K562 (cell line): ENCODE measurements around the gene BMF. TPM values are rescaled to one million over a fixed set of nuclear protein-coding genes. Genes with fewer than 3 reads are reported as not detected.

Experiments
- ATAC-seq: fragments of 200-7000 bp; cut with Tn5 transposase; 3 replicates; pipeline ENCODE4 v1.9.1; 2020; ENCODE audit warnings: moderate library complexity
- BruUV-seq: library from RNA; stranded (reverse); fragments of 400-500 nt; replicated peaks from 2 replicates; lab custom pipeline; 2021; lab: Mats Ljungman, UMichigan
- CTCF ChIA-PET: fragments of 300-600 bp; formaldehyde crosslinking; extraction: SDS; loops from one replicate; lab custom pipeline; 2021; ENCODE audit warnings: low intra/inter-chr PET ratio; lab: Yijun Ruan, JAX
- POLR2A ChIA-PET: fragments of 300-600, 350-650 bp; sonication (Branson Sonifier 250); formaldehyde crosslinking; extraction: SDS; loops from one replicate; lab custom pipeline; 2021; ENCODE audit warnings: antibody characterized with exemption, inconsistent platforms; lab: Yijun Ruan, JAX
- DNase-seq, 4 experiments: peaks; one replicate each; pipeline versions ENCODE4 v3.0.0 to v3.0.0-alpha.2; 2011 to 2018; ENCODE audit warnings: low spot score in 3 of 4, mixed read lengths in 3 of 4; ENCODE audit errors: extremely low read depth in 1 of 4
- FAIRE-seq: peaks from 2 replicates; lab custom pipeline; 2011; peaks lifted over from hg19 to GRCh38; lab: Jason Lieb, UNC
- H2AFZ ChIP-seq: 2 replicates; pipeline ENCODE4 v1.6.0; 2011; ENCODE audit warnings: low read depth, low read length, control low read depth, inconsistent platforms
- H3K27ac ChIP-seq: fragments of 200-600 bp; 3 replicates; pipeline ENCODE4 v1.8.0; 2011; ENCODE audit warnings: low read depth, mild to moderate bottlenecking, control low read depth, inconsistent platforms, low read length, moderate library complexity, mixed read lengths; ENCODE audit errors: extremely low read depth
- H3K27me3 ChIP-seq, 2 experiments: fragments of 300-600 bp in 1 of 2; 2 replicates in 1 of 2; 3 replicates in 1 of 2; pipeline versions ENCODE4 v1.6.0 to v1.8.0; 2011; ENCODE audit warnings: inconsistent platforms in 2 of 2, low read length in 2 of 2, mild to moderate bottlenecking in 1 of 2, mixed read lengths in 1 of 2, moderate library complexity in 1 of 2; ENCODE audit not compliant: control insufficient read depth in 2 of 2, insufficient read depth in 2 of 2
- H3K36me3 ChIP-seq: fragments of 300-600 bp; 3 replicates; pipeline ENCODE4 v1.8.0; 2011; ENCODE audit warnings: mild to moderate bottlenecking, low read length, inconsistent platforms; ENCODE audit not compliant: control insufficient read depth, insufficient read depth
- H3K4me1 ChIP-seq, 2 experiments: fragments of 200-600 bp in 1 of 2; replicated peaks in 1 of 2; 2 replicates in 1 of 2; 3 replicates in 1 of 2; pipeline versions ENCODE4 v1.5.1 to v1.8.0; 2011; ENCODE audit warnings: inconsistent platforms in 2 of 2, low read length in 2 of 2, mild to moderate bottlenecking in 1 of 2, mixed read lengths in 1 of 2, moderate library complexity in 1 of 2; ENCODE audit not compliant: control insufficient read depth in 2 of 2, insufficient read depth in 2 of 2
- H3K4me2 ChIP-seq: 2 replicates; pipeline ENCODE4 v1.6.1; 2011; ENCODE audit warnings: low read length, control low read depth, inconsistent platforms, mixed read lengths; ENCODE audit not compliant: insufficient read depth
- H3K4me3 ChIP-seq: fragments of 200-600 bp; sonication (generic), shearing (Covaris generic); 2 replicates; pipeline ENCODE4 v1.5.1; 2016; ENCODE audit warnings: control low read depth, inconsistent platforms
- H3K79me2 ChIP-seq: fragments of 200-600 bp; 3 replicates; pipeline ENCODE4 v1.8.0; 2011; ENCODE audit warnings: low read length, inconsistent platforms; ENCODE audit not compliant: control insufficient read depth, insufficient read depth
- H3K9ac ChIP-seq, 2 experiments: 2 replicates each; pipeline versions ENCODE4 v1.6.0 to v1.6.1; 2011; ENCODE audit warnings: low read depth in 2 of 2, low read length in 2 of 2, control low read depth in 1 of 2, inconsistent platforms in 1 of 2, mild to moderate bottlenecking in 1 of 2, mixed read lengths in 1 of 2; ENCODE audit not compliant: insufficient read depth in 1 of 2
- H3K9me1 ChIP-seq: one replicate; pipeline ENCODE4 v1.6.0; 2011; ENCODE audit warnings: inconsistent platforms, mild to moderate bottlenecking, low read length, moderate library complexity; ENCODE audit not compliant: control insufficient read depth, insufficient read depth
- H3K9me3 ChIP-seq: replicated peaks from 2 replicates; pipeline ENCODE4 v1.5.1; 2011; ENCODE audit warnings: low read depth, low read length, inconsistent platforms; ENCODE audit not compliant: control insufficient read depth, insufficient read depth
- H4K20me1 ChIP-seq: replicated peaks from 2 replicates; pipeline ENCODE4 v1.6.1; 2011; ENCODE audit warnings: low read length, inconsistent platforms, mixed read lengths; ENCODE audit not compliant: control insufficient read depth, insufficient read depth
- FOXP1 ChIP-seq: sonication (generic); formaldehyde crosslinking; IDR thresholded peaks from 2 replicates; pipeline ENCODE4 v1.8.0; 2022; ENCODE audit warnings: mild to moderate bottlenecking, missing genetic modification reagents
- HMBOX1 ChIP-seq: sonication (generic); IDR thresholded peaks from 2 replicates; pipeline ENCODE4 v1.6.1; 2016
- WGBS: fragments of 100-300 bp; shearing (Covaris generic); methylation state at CpG from one replicate; pipeline ENCODE4 v1.1.6; 2016; ENCODE audit warnings: low coverage, mixed read lengths; ENCODE audit not compliant: insufficient coverage; ENCODE audit errors: missing lambda C conversion rate; 5-methylcytosine and 5-hydroxymethylcytosine counted together
- in situ Hi-C: fragments of 300-500 bp; cut with MboI; formaldehyde crosslinking; loops from 4 replicates; pipeline ENCODE4 v1.15.0; 2018; ENCODE audit warnings: inconsistent platforms, mixed read lengths
- intact Hi-C: fragments of 100-400 bp; cut with micrococcal nuclease; formaldehyde crosslinking; loops from 2 replicates; pipeline ENCODE4 v1.14.2; 2022
- polyA plus RNA-seq, 8 experiments: library from polyadenylated mRNA; depleted of rRNA in 4 of 8; stranded (reverse) in 5 of 8; unstranded in 3 of 8; fragments of >200 nt; fragmentation: Nextera tagmentation in 2 of 8; fragmentation: Illumina TruSeq in 1 of 8; extraction: Ambion mirVana in 2 of 8; extraction: Trizol in 1 of 8; gene quantifications; 2 replicates each; pipeline versions ENCODE4 v1.2.1 to v1.2.3, GENCODE V29; 2011 to 2014; ENCODE audit warnings: inconsistent platforms in 1 of 8, missing spikeins in 1 of 8
- total RNA-seq, 7 experiments: library from RNA; depleted of rRNA in 6 of 7; stranded (reverse); fragments of >200 nt in 6 of 7; fragmentation: Illumina TruSeq in 2 of 7; extraction: Trizol in 2 of 7; gene quantifications; 2 replicates each; pipeline versions ENCODE4 v1.2.1 to v1.2.3, GENCODE V29; 2011 to 2021; ENCODE audit warnings: low replicate concordance in 1 of 7

Gene BMF
- total and polyA plus RNA-seq, 9 of the 15 experiments (the other 6 are each of a cell fraction or from before 2014, with no cell fraction given), result 0.25 to 0.91 (median 0.59) TPM; not detected in 2

GRCh38 chr15:40128766-40129660 lies 20.3 kb upstream of the BMF start:
- Histone ChIP-seq H3K79me2 (no peaks in the 10 kb centered on the region), H3K4me1 (no peaks in the 10 kb centered on the region; a peak in 1 of 5 replicates), H3K9me1 (peaks cover 2% of the 10 kb centered on the region), H3K4me2 (peak overlapping the region; percentile 24), H2AFZ (no peak overlapping the region), H3K9me3 (no peaks in the 10 kb centered on the region), H3K4me3 (no peak overlapping the region), H3K36me3 (no peaks in the 10 kb centered on the region), H3K9ac (no peak overlapping the region), H3K27me3 (peaks cover 0 to 25% of the 10 kb centered on the region in 2 experiments; a peak in 3 of 5 replicates), H4K20me1 (no peaks in the 10 kb centered on the region; the same call in 1 of the 2 replicates), H3K27ac (no peak overlapping the region)
- ChIA-PET CTCF (no interaction called here), POLR2A (no interaction called here)
- 14% methylated on average over 27 of the region's 27 CpGs for WGBS
- no peak for DNase-seq
- in situ Hi-C loops, result no loop called here
- intact Hi-C loops, result no loop called here
- TF ChIP-seq FOXP1 (CRISPR knock-in tag) (0 out of 2 replicates have a peak, but pooled peaks have one; percentile 4), HMBOX1 (no peak)
- no TSS peak for BruUV-seq
- no peak for ATAC-seq
- no peak for FAIRE-seq
